Measurements from ENCODE around the gene ERBB2. TPM values are rescaled to one million over a fixed set of nuclear protein-coding genes. Genes with fewer than 3 reads are reported as not detected.
A peak's percentile ranks its signal among the peaks of the same experiment; 100 is the strongest.

Gene ERBB2
- total RNA-seq, 6 experiments from 2014 or later, result 8.9 to 40.4 (median 26.2) TPM

- H3K27ac ChIP-seq, result no peak overlapping the region
- TF ChIP-seq POLR2A (IDR thresholded peaks at IDR 0.05) (no peak), CTCF (IDR thresholded peaks at IDR 0.05) (no peak)
- 0% methylated on average over 6 of the region's 49 CpGs for WGBS (ENCODE audit: insufficient coverage, low coverage, low lambda C conversion rate, missing lambda C conversion rate)
- no peaks in the 10 kb centered on the region for H3K36me3 ChIP-seq
- H3K4me1 ChIP-seq, result peaks cover 0 to 45% (median 22%) of the 10 kb centered on the region in 4 donors
- peaks cover 0 to 4% of the 10 kb centered on the region in 2 donors for H3K27me3 ChIP-seq
- H3K9me3 ChIP-seq, result no peaks in the 10 kb centered on the region
- H3K4me3 ChIP-seq, result no peak overlapping the region
- intact Hi-C loops (cut with DNase I), result no loop called here
- DNase-seq (peak in 2 of 3 donors; percentile 56 to 60), ATAC-seq (peak in 2 of 4 donors; percentile 1 to 9)
These were observed 32.5 kb upstream of the ERBB2 start for GRCh38 chr17:39667262-39667944.

- Histone ChIP-seq H3K27me3 (peaks cover 0 to 4% of the 10 kb centered on the region in 2 donors), H3K36me3 (no peaks in the 10 kb centered on the region), H3K27ac (no peak within 1 kb of the TSS), H3K9me3 (no peaks in the 10 kb centered on the region), H3K4me1 (peaks cover 0 to 39% (median 19%) of the 10 kb centered on the region in 4 donors), H3K4me3 (peak within 1 kb of the TSS; percentile 19 to 36 (median 21))
- TF ChIP-seq POLR2A (IDR thresholded peaks at IDR 0.05) (no peak), CTCF (IDR thresholded peaks at IDR 0.05) (peak; percentile 54 to 69 (median 57))
- 4% methylated on average over 46 of the region's 85 CpGs for WGBS (ENCODE audit: insufficient coverage, low coverage, low lambda C conversion rate, missing lambda C conversion rate)
- peak; percentile 74 to 82 (median 78) for DNase-seq
- ATAC-seq, result peak; percentile 27 to 41 (median 33)
- intact Hi-C loops (cut with DNase I), result no loop called here
These were observed 31.6 kb upstream of the ERBB2 start, which contains the start of gene PNMT for GRCh38 chr17:39667945-39668924. PNMT (plus strand) TSS chr17:39668453; CDS start chr17:39668476, 23 bp downstream.

- Histone ChIP-seq H3K9me3 (no peaks in the 10 kb centered on the region), H3K4me3 (no peak overlapping the region), H3K27me3 (peaks cover 0 to 4% of the 10 kb centered on the region in 2 donors), H3K4me1 (peaks cover 0 to 26% (median 10%) of the 10 kb centered on the region in 4 donors), H3K36me3 (no peaks in the 10 kb centered on the region), H3K27ac (no peak overlapping the region)
- DNase-seq (no peak), ATAC-seq (no peak)
- intact Hi-C loops (cut with DNase I), result loop anchor here (5.0 to 10.0 kb wide), 2 partner anchors 45 to 57 kb away; partner anchors contain the start of gene PPP1R1B (in 1 of the 2)
- WGBS (ENCODE audit: insufficient coverage, low coverage, low lambda C conversion rate, missing lambda C conversion rate), result 93% methylated on average over 4 of the region's 23 CpGs
- TF ChIP-seq POLR2A (IDR thresholded peaks at IDR 0.05), result no peak
- no peak for TF ChIP-seq CTCF (IDR thresholded peaks at IDR 0.05)
These were observed 29.7 kb upstream of the ERBB2 start for GRCh38 chr17:39669897-39670735.

- Histone ChIP-seq H3K27me3 (peaks cover 0 to 4% of the 10 kb centered on the region in 2 donors), H3K4me3 (no peak overlapping the region), H3K9me3 (no peaks in the 10 kb centered on the region), H3K27ac (no peak overlapping the region), H3K36me3 (no peaks in the 10 kb centered on the region), H3K4me1 (peaks cover 0 to 26% (median 8%) of the 10 kb centered on the region in 4 donors)
- ATAC-seq (no peak), DNase-seq (no peak)
- TF ChIP-seq POLR2A (IDR thresholded peaks at IDR 0.05) (no peak), CTCF (IDR thresholded peaks at IDR 0.05) (no peak)
- intact Hi-C loops (cut with DNase I), result loop anchor here (5.0 to 10.0 kb wide), 2 partner anchors 46 to 57 kb away; partner anchors contain the start of gene PPP1R1B (in 1 of the 2)
- WGBS (ENCODE audit: insufficient coverage, low coverage, low lambda C conversion rate, missing lambda C conversion rate), result 73% methylated on average over 2 of the region's 4 CpGs
These were observed 29.1 kb upstream of the ERBB2 start for GRCh38 chr17:39670746-39671145.

All from right lobe of liver (tissue), 6 donors.